HEK293T (cell line): ENCODE data around the gene RAD50.
"Not testable (repeated sequence)": the region's sequence is repeated elsewhere in the genome, so short reads cannot be mapped to it uniquely, and the experiment has no call there.

ENCODE experiments used
- CTCF ChIA-PET: fragments of 350-600 bp; formaldehyde crosslinking; extraction: SDS; loops from one replicate; lab custom pipeline; 2021; ENCODE audit warnings: antibody characterized with exemption, inconsistent platforms; lab: Yijun Ruan, JAX
- POLR2A ChIA-PET: fragments of 350-600 bp; formaldehyde crosslinking; extraction: SDS; loops from one replicate; lab custom pipeline; 2020; ENCODE audit warnings: antibody characterized with exemption, inconsistent platforms; lab: Yijun Ruan, JAX
- DNase-seq: peaks from one replicate; pipeline ENCODE4 v3.0.0; 2012; ENCODE audit warnings: mixed read lengths; ENCODE audit errors: extremely low spot score
- ARNT ChIP-seq: fragments of 450-650 bp; IDR thresholded peaks from 2 replicates; pipeline ENCODE4 v1.6.1; 2017; ENCODE audit warnings: mild to moderate bottlenecking
- BHLHE40 ChIP-seq: fragments of 450-650 bp; IDR thresholded peaks from 2 replicates; pipeline ENCODE4 v1.6.1; 2016; ENCODE audit warnings: mild to moderate bottlenecking, moderate library complexity, borderline replicate concordance
- CTBP1 ChIP-seq: fragments of 450-650 bp; IDR thresholded peaks from 2 replicates; pipeline ENCODE4 v1.6.1; 2016; ENCODE audit warnings: borderline replicate concordance
- ELF4 ChIP-seq: fragments of 450-650 bp; IDR thresholded peaks from 2 replicates; pipeline ENCODE4 v1.6.1; 2017; ENCODE audit warnings: antibody characterized with exemption
- FOXA1 ChIP-seq: fragments of 450-650 bp; IDR thresholded peaks from 2 replicates; pipeline ENCODE4 v1.6.1; 2016; ENCODE audit warnings: mild to moderate bottlenecking
- FOXK2 ChIP-seq: fragments of 450-650 bp; IDR thresholded peaks from 2 replicates; pipeline ENCODE4 v1.6.1; 2016; ENCODE audit warnings: mild to moderate bottlenecking
- FOXM1 ChIP-seq: fragments of 450-650 bp; IDR thresholded peaks from 2 replicates; pipeline ENCODE4 v1.6.1; 2017; ENCODE audit warnings: mild to moderate bottlenecking, borderline replicate concordance
- HDGF ChIP-seq: fragments of 450-650 bp; IDR thresholded peaks from 2 replicates; pipeline ENCODE4 v1.6.1; 2017; ENCODE audit warnings: antibody characterized with exemption, borderline replicate concordance
- L3MBTL2 ChIP-seq: fragments of 450-650 bp; conservative IDR thresholded peaks from 2 replicates; pipeline ENCODE4 v1.6.1; 2016; ENCODE audit warnings: mild to moderate bottlenecking
- LEF1 ChIP-seq: fragments of 450-650 bp; IDR thresholded peaks from 2 replicates; pipeline ENCODE4 v1.6.1; 2017; ENCODE audit warnings: mild to moderate bottlenecking, borderline replicate concordance
- NFRKB ChIP-seq: fragments of 450-650 bp; IDR thresholded peaks from 2 replicates; pipeline ENCODE4 v1.6.1; 2016; ENCODE audit warnings: mild to moderate bottlenecking, moderate library complexity
- SP1 ChIP-seq: fragments of 450-650 bp; IDR thresholded peaks from 2 replicates; pipeline ENCODE4 v1.6.1; 2017
- SUZ12 ChIP-seq: fragments of 450-650 bp; IDR thresholded peaks from 2 replicates; pipeline ENCODE4 v1.6.1; 2016; ENCODE audit warnings: mild to moderate bottlenecking
- TARDBP ChIP-seq: fragments of 450-650 bp; IDR thresholded peaks from 2 replicates; pipeline ENCODE4 v1.6.1; 2016
- ZNF384 ChIP-seq: fragments of 450-650 bp; IDR thresholded peaks from 2 replicates; pipeline ENCODE4 v1.6.1; 2016
- TF ChIP-seq, protein P1 (sequence below): fragments of 450-650 bp; IDR thresholded peaks from 2 replicates; pipeline ENCODE4 v1.6.1; 2016

RAD50 gene

DNA sequence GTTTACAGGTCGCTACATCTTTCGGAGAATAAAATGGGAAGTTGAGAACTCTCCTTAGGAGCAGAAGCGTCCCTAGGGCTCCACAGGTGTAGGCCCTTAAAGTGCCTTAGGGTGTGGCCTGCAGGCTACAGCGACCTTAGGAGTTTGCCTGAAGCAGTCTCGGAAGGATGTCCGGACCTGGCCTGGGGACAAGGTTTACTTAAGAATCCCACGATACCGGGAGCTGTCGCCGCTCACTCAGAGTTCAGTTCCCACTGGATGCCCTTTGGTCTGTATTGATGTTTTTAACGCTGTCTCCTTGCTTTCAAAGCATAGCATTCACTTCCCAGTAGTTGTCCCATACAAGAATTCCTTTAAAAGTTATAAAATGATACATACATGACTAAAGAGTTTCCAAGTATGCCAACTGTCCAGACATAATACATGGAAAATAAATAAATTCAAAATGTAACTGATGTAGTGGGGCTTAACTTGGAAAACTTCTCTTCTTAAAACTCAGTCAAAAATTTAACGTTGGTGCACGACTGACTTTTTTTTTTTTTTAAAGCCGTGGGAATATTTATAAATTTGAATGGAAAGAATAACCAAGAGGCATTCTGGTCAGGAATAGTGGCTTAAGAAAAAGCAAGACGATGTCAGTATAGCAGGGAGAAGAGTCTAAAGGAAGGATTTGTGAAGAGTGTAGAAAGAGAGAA is 848 bp downstream of the RAD50 start:
- POLR2A ChIA-PET: interaction anchor here (0.6 to 1.7 kb wide), 12 partner anchors 16 to 810 kb away, joined by 3 to 6 read pairs (median 5); partner anchors contain the start of genes KIF3A and UQCRQ
- TF ChIP-seq FOXA1 (no peak), SP1 (no peak), CTBP1 (no peak), ZNF384 (peak; percentile 60), L3MBTL2 (no peak), FOXK2 (no peak), ELF4 (no peak)
- CTCF ChIA-PET: no interaction called here
- peak; percentile 33 for DNase-seq

- POLR2A ChIA-PET: no interaction called here
These were observed 2.7 kb downstream of the RAD50 start for GRCh38 chr5:132559383-132560060.

DNA sequence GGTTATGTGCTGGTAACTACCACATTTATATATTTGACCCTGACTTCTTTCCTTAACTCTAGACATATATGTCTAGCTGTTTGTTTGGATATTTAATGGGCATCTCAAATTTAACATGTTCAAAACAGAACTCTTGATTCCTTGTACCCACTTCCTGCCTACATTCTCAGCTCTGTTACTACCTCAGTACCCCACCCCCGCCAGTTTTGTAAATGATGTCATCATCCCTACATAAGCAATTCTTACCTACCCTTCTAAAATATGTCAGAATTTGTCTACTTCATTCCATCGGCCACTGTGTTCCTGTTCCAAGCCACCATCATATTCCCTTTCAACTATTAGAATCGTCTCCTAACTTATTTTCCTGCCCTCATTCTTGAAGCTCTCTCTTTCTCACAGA is 4.8 kb downstream of the RAD50 start:
- CTCF ChIA-PET: no interaction called here

More at GRCh38 chr5:132559383-132560060, 2.7 kb downstream of the RAD50 start:
- CTCF ChIA-PET: no interaction called here
- TF ChIP-seq FOXK2: no peak
- no peak for TF ChIP-seq BHLHE40
- TF ChIP-seq, protein P1, sequence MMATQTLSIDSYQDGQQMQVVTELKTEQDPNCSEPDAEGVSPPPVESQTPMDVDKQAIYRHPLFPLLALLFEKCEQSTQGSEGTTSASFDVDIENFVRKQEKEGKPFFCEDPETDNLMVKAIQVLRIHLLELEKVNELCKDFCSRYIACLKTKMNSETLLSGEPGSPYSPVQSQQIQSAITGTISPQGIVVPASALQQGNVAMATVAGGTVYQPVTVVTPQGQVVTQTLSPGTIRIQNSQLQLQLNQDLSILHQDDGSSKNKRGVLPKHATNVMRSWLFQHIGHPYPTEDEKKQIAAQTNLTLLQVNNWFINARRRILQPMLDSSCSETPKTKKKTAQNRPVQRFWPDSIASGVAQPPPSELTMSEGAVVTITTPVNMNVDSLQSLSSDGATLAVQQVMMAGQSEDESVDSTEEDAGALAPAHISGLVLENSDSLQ: no peak
- TF ChIP-seq CTBP1: no peak
- TF ChIP-seq SUZ12: no peak
- TF ChIP-seq SP1: no peak
- no peak for TF ChIP-seq FOXA1
- no peak for TF ChIP-seq L3MBTL2
- DNase-seq: no peak

GRCh38 chr5:132564555-132564954 is 7.8 kb downstream of the RAD50 start:
- CTCF ChIA-PET, DNase-seq, POLR2A ChIA-PET: not testable (repeated sequence)

More for the DNA sequence above, 4.8 kb downstream of the RAD50 start:
- TF ChIP-seq L3MBTL2: no peak
- TF ChIP-seq BHLHE40: no peak
- TF ChIP-seq SP1: no peak
- TF ChIP-seq ARNT: no peak
- POLR2A ChIA-PET: no interaction called here
- DNase-seq: no peak

DNA sequence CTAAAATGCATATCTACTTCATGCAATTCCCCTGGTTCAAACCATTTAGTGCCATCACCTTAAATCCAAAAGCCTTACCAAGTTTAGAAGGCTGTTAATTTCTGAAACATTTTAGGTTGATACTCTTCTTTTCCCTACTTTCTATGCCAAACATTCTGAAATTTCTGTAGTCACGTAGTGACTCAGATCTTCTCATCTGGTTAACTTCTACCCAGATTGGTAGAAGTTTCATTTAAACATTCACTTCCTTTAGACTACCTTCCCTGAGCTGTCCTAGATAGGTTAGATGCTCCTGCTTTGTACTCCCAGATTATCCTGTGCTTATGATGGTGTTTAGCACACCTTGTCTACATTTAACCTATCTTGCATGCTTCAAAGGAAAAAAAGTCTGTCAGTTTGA is 9.9 kb downstream of the RAD50 start:
- DNase-seq: no peak
- ChIA-PET CTCF (no interaction called here), POLR2A (interaction anchor here (1.1 kb wide), 1 partner anchor 10 kb away, joined by 3 read pairs; the partner anchor contains the start of gene RAD50)
- TF ChIP-seq ELF4 (no peak), BHLHE40 (no peak), FOXA1 (no peak), CTBP1 (no peak), ZNF384 (no peak)

DNA sequence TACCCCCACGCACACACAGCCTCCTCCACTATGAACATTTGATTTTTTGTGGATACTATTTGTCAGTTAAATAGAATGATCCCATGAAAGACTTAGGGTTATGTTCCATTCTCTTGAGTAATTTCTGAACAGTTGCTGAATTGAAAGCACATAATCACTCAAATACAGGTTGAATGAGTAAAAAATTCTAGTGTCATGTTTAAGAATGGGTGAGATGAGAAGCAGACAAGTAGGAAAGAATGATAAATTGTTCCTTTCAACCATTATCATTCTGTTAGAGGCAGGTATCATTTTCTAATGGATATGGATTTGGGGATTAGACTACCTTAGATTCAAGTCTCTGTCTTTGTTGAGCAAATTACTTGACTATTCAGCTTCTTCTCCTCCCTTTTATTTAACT is 19.3 kb downstream of the RAD50 start:
- ChIA-PET POLR2A (no interaction called here), CTCF (no interaction called here)
- TF ChIP-seq FOXM1: no peak
- TF ChIP-seq FOXK2: no peak
- no peak for TF ChIP-seq ARNT
- no peak for TF ChIP-seq HDGF
- no peak for DNase-seq

GRCh38 chr5:132584560-132584959 is 27.8 kb downstream of the RAD50 start:
- CTCF ChIA-PET, DNase-seq, POLR2A ChIA-PET: not testable (repeated sequence)

DNA sequence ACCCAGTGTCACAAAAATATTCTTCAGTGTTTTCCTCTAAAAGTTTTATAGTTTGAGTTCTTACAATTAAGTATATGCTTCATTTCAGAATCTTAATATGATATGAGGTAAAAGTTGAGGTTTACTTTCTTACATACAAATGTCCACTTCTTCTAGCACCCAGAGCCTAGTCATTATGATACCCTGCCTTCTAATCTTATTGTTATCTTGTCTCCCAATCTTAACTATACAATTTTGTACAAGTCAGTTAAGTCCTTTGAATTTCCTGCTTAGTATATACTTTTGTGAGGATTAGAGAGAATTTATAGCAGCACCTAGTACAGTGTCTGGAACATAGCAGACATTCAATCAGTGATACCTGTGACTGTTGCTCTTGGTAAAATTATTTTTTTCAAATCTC is 29.3 kb downstream of the RAD50 start:
- no peak for DNase-seq
- CTCF ChIA-PET: no interaction called here
- TF ChIP-seq FOXA1 (no peak), HDGF (no peak), TARDBP (no peak), ZNF384 (no peak), FOXK2 (no peak), CTBP1 (no peak), LEF1 (no peak), ELF4 (no peak), FOXM1 (no peak), L3MBTL2 (no peak), NFRKB (no peak), SP1 (no peak), ARNT (no peak), SUZ12 (no peak), BHLHE40 (no peak)
- TF ChIP-seq, protein P1: no peak

More for the DNA sequence above, 29.3 kb downstream of the RAD50 start:
- POLR2A ChIA-PET: no interaction called here
